SK-N-SH (cell line): ENCODE measurements around the gene MS4A15. TPM values are rescaled to one million over a fixed set of nuclear protein-coding genes. Genes with fewer than 3 reads are reported as not detected.

Experiments used
- CTCF ChIA-PET: fragments of 300-600, 350-600 bp; formaldehyde crosslinking; extraction: SDS; loops from one replicate; lab custom pipeline; 2021; lab: Yijun Ruan, JAX
- POLR2A ChIA-PET: fragments of 350-600 bp; sonication (Branson Sonifier 250); formaldehyde crosslinking; extraction: SDS; loops from one replicate; lab custom pipeline; 2020; ENCODE audit warnings: antibody characterized with exemption, inconsistent platforms; lab: Yijun Ruan, JAX
- DNase-seq: peaks from one replicate; pipeline ENCODE4 v3.0.0; 2012
- H2AFZ ChIP-seq: fragments of 200-600 bp; sonication (generic); 2 replicates; pipeline ENCODE4 v1.8.1; 2016; ENCODE audit warnings: antibody characterized with exemption, mild to moderate bottlenecking, low read depth
- H3F3A ChIP-seq: fragments of 200-600 bp; sonication (generic); replicated peaks from 2 replicates; pipeline ENCODE3; 2016; ENCODE audit warnings: antibody characterized with exemption, mild to moderate bottlenecking; ENCODE audit not compliant: insufficient read depth
- H3K27ac ChIP-seq, 2 experiments: fragments of 200-500 bp in 1 of 2; fragments of 200-600 bp in 1 of 2; sonication (Bioruptor generic) in 1 of 2; sonication (generic), shearing (Covaris generic) in 1 of 2; 2 replicates each; pipeline versions ENCODE4 v1.5.1 to v1.6.1; 2014 to 2016; ENCODE audit warnings: low read depth in 2 of 2, inconsistent platforms in 1 of 2, low read length in 1 of 2, mild to moderate bottlenecking in 1 of 2, mixed read lengths in 1 of 2
- H3K27me3 ChIP-seq: fragments of 200-600 bp; sonication (generic), shearing (Covaris generic); 2 replicates; pipeline ENCODE4 v1.6.1; 2016; ENCODE audit warnings: mixed run types; ENCODE audit not compliant: insufficient read depth
- H3K36me3 ChIP-seq, 2 experiments: fragments of 200-500 bp in 1 of 2; fragments of 200-600 bp in 1 of 2; sonication (Bioruptor generic) in 1 of 2; sonication (generic) in 1 of 2; replicated peaks in 1 of 2; 2 replicates each; pipeline versions ENCODE3 to v1.5.1; 2014 to 2016; ENCODE audit warnings: low read length in 1 of 2, mild to moderate bottlenecking in 1 of 2; ENCODE audit not compliant: insufficient read depth in 2 of 2, control insufficient read depth in 1 of 2
- H3K4me1 ChIP-seq, 2 experiments: fragments of 200-500 bp in 1 of 2; fragments of 200-600 bp in 1 of 2; sonication (Bioruptor generic) in 1 of 2; sonication (generic), shearing (Covaris generic) in 1 of 2; 2 replicates each; pipeline versions ENCODE4 v1.5.1 to v1.6.1; 2014 to 2016; ENCODE audit warnings: low read depth in 1 of 2, low read length in 1 of 2, mixed run types in 1 of 2; ENCODE audit not compliant: insufficient read depth in 2 of 2, control insufficient read depth in 1 of 2
- H3K4me2 ChIP-seq: fragments of 200-600 bp; sonication (generic), shearing (Covaris generic); 2 replicates; pipeline ENCODE4 v1.6.1; 2017; ENCODE audit warnings: mixed run types
- H3K4me3 ChIP-seq, 2 experiments: fragments of 200-500 bp in 1 of 2; fragments of 200-600 bp in 1 of 2; sonication (Bioruptor generic) in 1 of 2; sonication (generic), shearing (Covaris generic) in 1 of 2; 2 replicates each; pipeline versions ENCODE4 v1.5.1 to v1.8.1; 2014 to 2016; ENCODE audit warnings: low read depth in 2 of 2, inconsistent platforms in 1 of 2, low read length in 1 of 2, mild to moderate bottlenecking in 1 of 2, mixed read lengths in 1 of 2, moderate library complexity in 1 of 2
- H3K79me2 ChIP-seq: fragments of 200-600 bp; sonication (generic); 2 replicates; pipeline ENCODE4 v1.8.1; 2017; ENCODE audit warnings: mild to moderate bottlenecking; ENCODE audit not compliant: insufficient read depth
- H3K9ac ChIP-seq: fragments of 200-600 bp; sonication (generic); 2 replicates; pipeline ENCODE4 v1.6.1; 2017; ENCODE audit warnings: mixed run types
- H3K9me2 ChIP-seq: fragments of 200-600 bp; sonication (generic); 2 replicates; pipeline ENCODE4 v1.6.1; 2017; ENCODE audit warnings: mixed run types
- H3K9me3 ChIP-seq: fragments of 200-600 bp; sonication (generic); 2 replicates; pipeline ENCODE4 v1.6.1; 2017; ENCODE audit warnings: mixed run types, mild to moderate bottlenecking, moderate library complexity
- H4K20me1 ChIP-seq: fragments of 200-600 bp; sonication (generic); 2 replicates; pipeline ENCODE4 v1.6.1; 2017; ENCODE audit warnings: mild to moderate bottlenecking, mixed run types; ENCODE audit not compliant: insufficient read depth
- EP300 ChIP-seq, 2 experiments: IDR thresholded peaks; 2 replicates each; pipeline versions ENCODE4 v1.4.0 to v1.6.1; 2012; ENCODE audit warnings: borderline replicate concordance in 1 of 2, low read depth in 1 of 2, low read length in 1 of 2
- EZH2phosphoT487 ChIP-seq: fragments of 200-600 bp; sonication (generic); IDR thresholded peaks from 2 replicates; pipeline ENCODE4 v1.6.1; 2017; ENCODE audit warnings: low read depth, mixed run types, mild to moderate bottlenecking, antibody characterized with exemption, moderate library complexity, borderline replicate concordance
- FOXJ3 ChIP-seq: sonication (generic); formaldehyde crosslinking; IDR thresholded peaks from 2 replicates; pipeline ENCODE4 v1.5.1; 2020; ENCODE audit warnings: mild to moderate bottlenecking, missing genetic modification reagents
- FOXM1 ChIP-seq: IDR thresholded peaks from 2 replicates; pipeline ENCODE4 v1.4.0; 2012; ENCODE audit warnings: low read depth, mild to moderate bottlenecking
- GABPA ChIP-seq: IDR thresholded peaks from 2 replicates; pipeline ENCODE4 v1.4.0; 2012; ENCODE audit warnings: low read depth, mild to moderate bottlenecking
- GATA2 ChIP-seq: sonication (generic); formaldehyde crosslinking; IDR thresholded peaks from 2 replicates; pipeline ENCODE4 v1.5.0; 2020; ENCODE audit warnings: mild to moderate bottlenecking, missing genetic modification reagents
- JUND ChIP-seq: IDR thresholded peaks from 2 replicates; pipeline ENCODE4 v1.4.0; 2012
- MAX ChIP-seq: IDR thresholded peaks from 2 replicates; pipeline ENCODE4 v1.4.0; 2012; ENCODE audit warnings: low read depth
- MEF2A ChIP-seq: IDR thresholded peaks from 2 replicates; pipeline ENCODE4 v1.4.0; 2012; ENCODE audit warnings: low read depth, borderline replicate concordance
- MXI1 ChIP-seq: IDR thresholded peaks from 2 replicates; pipeline ENCODE4 v1.6.1; 2012; ENCODE audit warnings: mild to moderate bottlenecking, low read depth, low read length, improper control_type of control experiment
- NFIC ChIP-seq: IDR thresholded peaks from 2 replicates; pipeline ENCODE4 v1.4.0; 2012; ENCODE audit warnings: borderline replicate concordance
- NRF1 ChIP-seq: IDR thresholded peaks from 2 replicates; pipeline ENCODE4 v1.6.1; 2012; ENCODE audit warnings: low read depth, mild to moderate bottlenecking, low read length
- PBX3 ChIP-seq: IDR thresholded peaks from 2 replicates; pipeline ENCODE4; 2012
- RCOR1 ChIP-seq: fragments of 150-350 bp; IDR thresholded peaks from 2 replicates; pipeline ENCODE4 v1.6.1; 2017; ENCODE audit warnings: antibody characterized with exemption, low read length
- REST ChIP-seq: IDR thresholded peaks from 2 replicates; pipeline ENCODE4 v1.6.1; 2012; ENCODE audit warnings: mild to moderate bottlenecking, low read depth, low read length, moderate library complexity
- RFX5 ChIP-seq: IDR thresholded peaks from 2 replicates; pipeline ENCODE4 v1.6.1; 2012; ENCODE audit warnings: mild to moderate bottlenecking, improper control_type of control experiment, low read length
- RXRA ChIP-seq: IDR thresholded peaks from 2 replicates; pipeline ENCODE4 v1.4.0; 2012; ENCODE audit warnings: low read depth, mild to moderate bottlenecking, borderline replicate concordance
- SIN3A ChIP-seq: IDR thresholded peaks from 2 replicates; pipeline ENCODE4 v1.6.1; 2012; ENCODE audit warnings: low read depth, mild to moderate bottlenecking, low read length, moderate library complexity, borderline replicate concordance
- TAF1 ChIP-seq: IDR thresholded peaks from 2 replicates; pipeline ENCODE4 v1.6.1; 2012; ENCODE audit warnings: low read depth, mild to moderate bottlenecking, low read length, moderate library complexity, borderline replicate concordance
- TEAD4 ChIP-seq: IDR thresholded peaks from 2 replicates; pipeline ENCODE4 v1.4.0; 2012; ENCODE audit warnings: mild to moderate bottlenecking, borderline replicate concordance; ENCODE audit not compliant: insufficient read depth
- USF1 ChIP-seq: IDR thresholded peaks from 2 replicates; pipeline ENCODE4 v1.4.0; 2012; ENCODE audit warnings: low read depth, borderline replicate concordance
- YY1 ChIP-seq: IDR thresholded peaks from 2 replicates; pipeline ENCODE4 v1.4.0; 2012; ENCODE audit warnings: low read depth, mild to moderate bottlenecking
- WGBS: methylation state at CpG from one replicate; pipeline ENCODE4 v1.1.6; 2017; ENCODE audit warnings: low lambda C conversion rate; 5-methylcytosine and 5-hydroxymethylcytosine counted together
- polyA plus RNA-seq, 3 experiments: library from polyadenylated mRNA; depleted of rRNA; stranded (reverse); fragments of >200 nt; gene quantifications; 2 replicates each; pipeline ENCODE4 v1.2.3, GENCODE V29; 2012

Gene MS4A15
- polyA plus RNA-seq, 1 of the 3 experiments (the other 2 are of a cell fraction): not detected

GRCh38 chr11:60747359-60747873 lies 9.3 kb upstream of the MS4A15 start:
- H3K79me2 ChIP-seq: no peaks in the 10 kb centered on the region
- no peak overlapping the region for H3K27ac ChIP-seq
- H3F3A ChIP-seq: no peaks in the 10 kb centered on the region
- no peaks in the 10 kb centered on the region for H4K20me1 ChIP-seq
- no peaks in the 10 kb centered on the region for H3K36me3 ChIP-seq
- H3K27me3 ChIP-seq: peaks cover 23% of the 10 kb centered on the region; the same call in 1 of the 2 replicates
- no peak overlapping the region for H3K4me3 ChIP-seq
- no peak overlapping the region for H2AFZ ChIP-seq
- CTCF ChIA-PET: interaction anchor here (0.8 to 2.8 kb wide), 4 partner anchors 9 to 28 kb away, joined by 4 to 10 read pairs (median 6); partner anchors contain the start of gene MS4A15
- DNase-seq: no peak
- no peaks in the 10 kb centered on the region for H3K9me3 ChIP-seq
- TF ChIP-seq NRF1: no peak
- no peak for TF ChIP-seq RCOR1
- no peak for TF ChIP-seq MAX
- TF ChIP-seq FOXM1: no peak
- no peak for TF ChIP-seq NFIC
- no peak for TF ChIP-seq JUND
- TF ChIP-seq, all 33 proteins: peak for 0
- POLR2A ChIA-PET: no interaction called here
- H3K4me1 ChIP-seq: no peaks in the 10 kb centered on the region
- H3K9me2 ChIP-seq: no peaks in the 10 kb centered on the region
- H3K9ac ChIP-seq: no peak overlapping the region
- 33% methylated on average over 14 of the region's 14 CpGs for WGBS
- no peak overlapping the region for H3K4me2 ChIP-seq

GRCh38 chr11:60748225-60748624 lies 8.4 kb upstream of the MS4A15 start:
- H3K4me3 ChIP-seq: no peak overlapping the region
- WGBS: 37% methylated on average over 14 of the region's 17 CpGs
- H3K27me3 ChIP-seq: peaks cover 31% of the 10 kb centered on the region; the same call in 1 of the 2 replicates

More at GRCh38 chr11:60748225-60748624, 8.4 kb upstream of the MS4A15 start:
- DNase-seq: no peak
- H4K20me1 ChIP-seq: no peaks in the 10 kb centered on the region
- CTCF ChIA-PET: interaction anchor here (1.5 kb wide), 1 partner anchor 8 kb away, joined by 4 read pairs; the partner anchor contains the start of gene MS4A15
- H2AFZ ChIP-seq: no peak overlapping the region
- H3K36me3 ChIP-seq: no peaks in the 10 kb centered on the region
- no peak overlapping the region for H3K27ac ChIP-seq
- H3F3A ChIP-seq: no peaks in the 10 kb centered on the region
- H3K9me3 ChIP-seq: no peaks in the 10 kb centered on the region
- TF ChIP-seq TEAD4 (no peak), USF1 (no peak), YY1 (no peak), MXI1 (no peak), RCOR1 (no peak), EP300 (IDR thresholded peaks at IDR 0.05; ENCODE audit: borderline replicate concordance in 1 of 2, low read depth in 1 of 2, low read length in 1 of 2) (no peak), RXRA (no peak), EZH2phosphoT487 (no peak), PBX3 (no peak), MEF2A (no peak), JUND (no peak), FOXJ3 (CRISPR knock-in tag) (no peak), NRF1 (no peak), GATA2 (CRISPR knock-in tag) (no peak), TAF1 (no peak), GABPA (no peak), RFX5 (no peak), REST (no peak), SIN3A (no peak)
- H3K9me2 ChIP-seq: no peaks in the 10 kb centered on the region
- no peaks in the 10 kb centered on the region for H3K4me1 ChIP-seq
- no peak overlapping the region for H3K9ac ChIP-seq
- no peaks in the 10 kb centered on the region for H3K79me2 ChIP-seq
- no peak overlapping the region for H3K4me2 ChIP-seq
- POLR2A ChIA-PET: no interaction called here
